IMR-90 (cell line): ENCODE results near the gene BRCA1.
"Not testable (repeated sequence)": the region's sequence is repeated elsewhere in the genome, so short reads cannot be mapped to it uniquely, and the experiment has no call there.

ENCODE experiments used
- BHLHE40 ChIP-seq: fragments of 150-350 bp; IDR thresholded peaks from 2 replicates; pipeline ENCODE4 v1.6.1; 2016; ENCODE audit warnings: mild to moderate bottlenecking, low read depth, low read length
- CEBPB ChIP-seq: IDR thresholded peaks from 2 replicates; pipeline ENCODE4 v1.6.1; 2012; ENCODE audit warnings: low read depth, low read length, improper control_type of control experiment
- MAFK ChIP-seq: IDR thresholded peaks from 2 replicates; pipeline ENCODE4 v1.6.1; 2012; ENCODE audit warnings: low read depth, low read length, improper control_type of control experiment
- MAZ ChIP-seq: IDR thresholded peaks from 2 replicates; pipeline ENCODE4 v1.6.1; 2012; ENCODE audit warnings: low read depth, mild to moderate bottlenecking, low read length, improper control_type of control experiment, moderate library complexity, borderline replicate concordance
- MXI1 ChIP-seq: IDR thresholded peaks from 2 replicates; pipeline ENCODE4 v1.6.1; 2012; ENCODE audit warnings: low read depth, mild to moderate bottlenecking, low read length, moderate library complexity, borderline replicate concordance
- POLR2A ChIP-seq: IDR thresholded peaks from 2 replicates; pipeline ENCODE4 v1.6.1; 2012; ENCODE audit warnings: mild to moderate bottlenecking, low read depth, low read length
- RAD21 ChIP-seq: IDR thresholded peaks from 2 replicates; pipeline ENCODE4 v1.6.1; 2012; ENCODE audit warnings: low read length, improper control_type of control experiment
- RCOR1 ChIP-seq: IDR thresholded peaks from 2 replicates; pipeline ENCODE4 v1.6.1; 2012; ENCODE audit warnings: mild to moderate bottlenecking, low read length, improper control_type of control experiment; ENCODE audit not compliant: insufficient replicate concordance
- RFX5 ChIP-seq: IDR thresholded peaks from 2 replicates; pipeline ENCODE4 v1.8.0; 2012; ENCODE audit warnings: low read depth, mild to moderate bottlenecking, low read length, moderate library complexity
- SMC3 ChIP-seq: fragments of 150-350 bp; IDR thresholded peaks from 2 replicates; pipeline ENCODE4 v1.6.1; 2016; ENCODE audit warnings: low read depth, mild to moderate bottlenecking, antibody characterized with exemption, low read length, moderate library complexity
- TF ChIP-seq, protein P1 (sequence below): fragments of 150-350 bp; IDR thresholded peaks from 2 replicates; pipeline ENCODE4 v1.6.1; 2017; ENCODE audit warnings: mild to moderate bottlenecking, antibody characterized with exemption, low read length, low read depth
- TF ChIP-seq, protein P2 (sequence below): conservative IDR thresholded peaks from 2 replicates; pipeline ENCODE4 v1.5.1; 2012; ENCODE audit warnings: mild to moderate bottlenecking, low read depth, low read length, improper control_type of control experiment
- TF ChIP-seq, protein P3 (sequence below): fragments of 150-350 bp; IDR thresholded peaks from 2 replicates; pipeline ENCODE4 v1.6.1; 2016; ENCODE audit warnings: low read depth, mild to moderate bottlenecking, low read length, moderate library complexity, borderline replicate concordance

DNA sequence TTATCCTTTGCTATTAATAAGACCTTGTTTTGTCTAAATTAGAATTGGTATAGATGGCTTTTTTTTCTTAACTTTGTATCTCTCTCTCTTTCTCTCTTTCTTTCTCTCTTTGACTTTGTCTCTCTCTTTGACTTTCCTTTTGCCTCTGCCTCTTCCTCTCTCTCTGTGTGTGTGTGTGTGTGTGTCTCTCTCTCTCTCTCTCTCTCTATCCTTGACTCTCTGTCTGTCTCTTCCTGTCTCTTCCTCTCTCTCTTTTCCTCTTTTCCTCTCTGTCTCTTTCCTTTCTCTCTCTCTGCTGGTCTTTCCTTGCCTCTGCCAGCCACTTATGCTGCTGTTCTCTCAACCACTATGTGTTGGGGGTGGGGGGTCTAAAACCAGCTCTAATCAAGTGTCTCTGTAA is 40.8 kb upstream of the BRCA1 start:
- TF ChIP-seq POLR2A, RFX5, CEBPB, RAD21, MAFK, SMC3, RCOR1, BHLHE40, MXI1, MAZ: not testable (repeated sequence)
- TF ChIP-seq, protein P1, sequence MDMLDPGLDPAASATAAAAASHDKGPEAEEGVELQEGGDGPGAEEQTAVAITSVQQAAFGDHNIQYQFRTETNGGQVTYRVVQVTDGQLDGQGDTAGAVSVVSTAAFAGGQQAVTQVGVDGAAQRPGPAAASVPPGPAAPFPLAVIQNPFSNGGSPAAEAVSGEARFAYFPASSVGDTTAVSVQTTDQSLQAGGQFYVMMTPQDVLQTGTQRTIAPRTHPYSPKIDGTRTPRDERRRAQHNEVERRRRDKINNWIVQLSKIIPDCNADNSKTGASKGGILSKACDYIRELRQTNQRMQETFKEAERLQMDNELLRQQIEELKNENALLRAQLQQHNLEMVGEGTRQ = not testable (repeated sequence)
- TF ChIP-seq, protein P2, sequence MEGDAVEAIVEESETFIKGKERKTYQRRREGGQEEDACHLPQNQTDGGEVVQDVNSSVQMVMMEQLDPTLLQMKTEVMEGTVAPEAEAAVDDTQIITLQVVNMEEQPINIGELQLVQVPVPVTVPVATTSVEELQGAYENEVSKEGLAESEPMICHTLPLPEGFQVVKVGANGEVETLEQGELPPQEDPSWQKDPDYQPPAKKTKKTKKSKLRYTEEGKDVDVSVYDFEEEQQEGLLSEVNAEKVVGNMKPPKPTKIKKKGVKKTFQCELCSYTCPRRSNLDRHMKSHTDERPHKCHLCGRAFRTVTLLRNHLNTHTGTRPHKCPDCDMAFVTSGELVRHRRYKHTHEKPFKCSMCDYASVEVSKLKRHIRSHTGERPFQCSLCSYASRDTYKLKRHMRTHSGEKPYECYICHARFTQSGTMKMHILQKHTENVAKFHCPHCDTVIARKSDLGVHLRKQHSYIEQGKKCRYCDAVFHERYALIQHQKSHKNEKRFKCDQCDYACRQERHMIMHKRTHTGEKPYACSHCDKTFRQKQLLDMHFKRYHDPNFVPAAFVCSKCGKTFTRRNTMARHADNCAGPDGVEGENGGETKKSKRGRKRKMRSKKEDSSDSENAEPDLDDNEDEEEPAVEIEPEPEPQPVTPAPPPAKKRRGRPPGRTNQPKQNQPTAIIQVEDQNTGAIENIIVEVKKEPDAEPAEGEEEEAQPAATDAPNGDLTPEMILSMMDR = not testable (repeated sequence)
- TF ChIP-seq, protein P3, sequence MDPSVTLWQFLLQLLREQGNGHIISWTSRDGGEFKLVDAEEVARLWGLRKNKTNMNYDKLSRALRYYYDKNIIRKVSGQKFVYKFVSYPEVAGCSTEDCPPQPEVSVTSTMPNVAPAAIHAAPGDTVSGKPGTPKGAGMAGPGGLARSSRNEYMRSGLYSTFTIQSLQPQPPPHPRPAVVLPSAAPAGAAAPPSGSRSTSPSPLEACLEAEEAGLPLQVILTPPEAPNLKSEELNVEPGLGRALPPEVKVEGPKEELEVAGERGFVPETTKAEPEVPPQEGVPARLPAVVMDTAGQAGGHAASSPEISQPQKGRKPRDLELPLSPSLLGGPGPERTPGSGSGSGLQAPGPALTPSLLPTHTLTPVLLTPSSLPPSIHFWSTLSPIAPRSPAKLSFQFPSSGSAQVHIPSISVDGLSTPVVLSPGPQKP = not testable (repeated sequence)
